K562 (cell line): Measurements from ENCODE around the gene ADGRB3. TPM values are rescaled to one million over a fixed set of nuclear protein-coding genes. Genes with fewer than 3 reads are reported as not detected.
A peak's percentile ranks its signal among the peaks of the same experiment; 100 is the strongest.

Source experiments
- ARID3A ChIP-seq: IDR thresholded peaks from 2 replicates; pipeline ENCODE4 v1.6.1; 2012; ENCODE audit warnings: low read depth, low read length, improper control_type of control experiment, borderline replicate concordance
- C11orf30 ChIP-seq: fragments of 450-650 bp; IDR thresholded peaks from 2 replicates; pipeline ENCODE4 v1.6.1; 2016; ENCODE audit warnings: low read depth, mild to moderate bottlenecking
- CBX1 ChIP-seq: sonication (generic); IDR thresholded peaks from 2 replicates; pipeline ENCODE4 v1.6.1; 2016; ENCODE audit warnings: antibody characterized with exemption, low read depth, mild to moderate bottlenecking
- DPF2 ChIP-seq: fragments of 450-650 bp; IDR thresholded peaks from 2 replicates; pipeline ENCODE4 v1.6.1; 2016
- GTF2E2 ChIP-seq: fragments of 200-800 bp; sonication (Bioruptor generic); IDR thresholded peaks from 2 replicates; pipeline ENCODE4 v1.6.1; 2016; ENCODE audit warnings: missing genetic modification characterization, missing compliant biosample characterization
- MCM7 ChIP-seq, 2 experiments: fragments of 450-650 bp; IDR thresholded peaks; 2 replicates each; pipeline ENCODE4 v1.6.1; 2016 to 2018
- MGA ChIP-seq: fragments of 450-650 bp; IDR thresholded peaks from 2 replicates; pipeline ENCODE4 v1.6.1; 2016; ENCODE audit warnings: mild to moderate bottlenecking, moderate library complexity
- NFE2 ChIP-seq: IDR thresholded peaks from 2 replicates; pipeline ENCODE4 v1.6.1; 2014; ENCODE audit warnings: antibody characterized with exemption, low read depth
- RCOR1 ChIP-seq, 2 experiments: IDR thresholded peaks; 2 replicates each; pipeline ENCODE4 v1.6.1; 2012; ENCODE audit warnings: low read depth in 2 of 2, low read length in 2 of 2, borderline replicate concordance in 1 of 2, improper control_type of control experiment in 1 of 2
- ZHX1 ChIP-seq: fragments of 150-350 bp; conservative IDR thresholded peaks from 2 replicates; pipeline ENCODE4 v1.6.1; 2014; ENCODE audit warnings: low read length
- polyA plus RNA-seq, 8 experiments: library from polyadenylated mRNA; depleted of rRNA in 4 of 8; stranded (reverse) in 5 of 8; unstranded in 3 of 8; fragments of >200 nt; fragmentation: Nextera tagmentation in 2 of 8; fragmentation: Illumina TruSeq in 1 of 8; extraction: Ambion mirVana in 2 of 8; extraction: Trizol in 1 of 8; gene quantifications; 2 replicates each; pipeline versions ENCODE4 v1.2.1 to v1.2.3, GENCODE V29; 2011 to 2014; ENCODE audit warnings: inconsistent platforms in 1 of 8, missing spikeins in 1 of 8
- total RNA-seq, 7 experiments: library from RNA; depleted of rRNA in 6 of 7; stranded (reverse); fragments of >200 nt in 6 of 7; fragmentation: Illumina TruSeq in 2 of 7; extraction: Trizol in 2 of 7; gene quantifications; 2 replicates each; pipeline versions ENCODE4 v1.2.1 to v1.2.3, GENCODE V29; 2011 to 2021; ENCODE audit warnings: low replicate concordance in 1 of 7

The ADGRB3 gene
- total and polyA plus RNA-seq, 9 of the 15 experiments (the other 6 are each of a cell fraction or from before 2014, with no cell fraction given): 0.90 to 7.8 (median 2.4) TPM

- no peak for TF ChIP-seq MGA
- peak; percentile 91 for TF ChIP-seq C11orf30
- TF ChIP-seq NFE2: peak; percentile 87
- TF ChIP-seq MCM7 (IDR thresholded peaks at IDR 0.05): no peak
- no peak for TF ChIP-seq ZHX1
- TF ChIP-seq ARID3A: no peak
- no peak for TF ChIP-seq CBX1
- TF ChIP-seq DPF2: peak; percentile 39; the same call in 1 of the 2 replicates
- no peak for TF ChIP-seq RCOR1 (IDR thresholded peaks at IDR 0.05; ENCODE audit: borderline replicate concordance in 1 of 2, low read depth in 2 of 2, low read length in 2 of 2)
- TF ChIP-seq GTF2E2 (tag): no peak
These were observed 22.5 kb downstream of the ADGRB3 start (continued) for GRCh38 chr6:68657374-68658139.
